NCI-H1048 (cell line): Measurements from ENCODE around the gene ITCH.
"Not testable (repeated sequence)": the region's sequence is repeated elsewhere in the genome, so short reads cannot be mapped to it uniquely, and the experiment has no call there.

Experiments
- DNase-seq: peaks from one replicate; lab custom pipeline; 2025; lab: John Stamatoyannopoulos, UW

Gene ITCH

GRCh38 chr20:34363062-34363464 lies at the start of gene ITCH:
Gene ITCH (plus strand): TSS chr20:34363273. CDS start chr20:34393812, 30,539 bp downstream.
- DNase-seq = peak; percentile 88

- DNase-seq = no peak
Measured at GRCh38 chr20:34315236-34315635, 47.8 kb upstream of the ITCH start.

- DNase-seq = no peak
Measured at GRCh38 chr20:34316196-34316814, 46.8 kb upstream of the ITCH start.

GRCh38 chr20:34318609-34319443 lies 44.2 kb upstream of the ITCH start:
- DNase-seq = no peak

GRCh38 chr20:34320861-34321260 lies 42.2 kb upstream of the ITCH start:
- DNase-seq = no peak

DNA sequence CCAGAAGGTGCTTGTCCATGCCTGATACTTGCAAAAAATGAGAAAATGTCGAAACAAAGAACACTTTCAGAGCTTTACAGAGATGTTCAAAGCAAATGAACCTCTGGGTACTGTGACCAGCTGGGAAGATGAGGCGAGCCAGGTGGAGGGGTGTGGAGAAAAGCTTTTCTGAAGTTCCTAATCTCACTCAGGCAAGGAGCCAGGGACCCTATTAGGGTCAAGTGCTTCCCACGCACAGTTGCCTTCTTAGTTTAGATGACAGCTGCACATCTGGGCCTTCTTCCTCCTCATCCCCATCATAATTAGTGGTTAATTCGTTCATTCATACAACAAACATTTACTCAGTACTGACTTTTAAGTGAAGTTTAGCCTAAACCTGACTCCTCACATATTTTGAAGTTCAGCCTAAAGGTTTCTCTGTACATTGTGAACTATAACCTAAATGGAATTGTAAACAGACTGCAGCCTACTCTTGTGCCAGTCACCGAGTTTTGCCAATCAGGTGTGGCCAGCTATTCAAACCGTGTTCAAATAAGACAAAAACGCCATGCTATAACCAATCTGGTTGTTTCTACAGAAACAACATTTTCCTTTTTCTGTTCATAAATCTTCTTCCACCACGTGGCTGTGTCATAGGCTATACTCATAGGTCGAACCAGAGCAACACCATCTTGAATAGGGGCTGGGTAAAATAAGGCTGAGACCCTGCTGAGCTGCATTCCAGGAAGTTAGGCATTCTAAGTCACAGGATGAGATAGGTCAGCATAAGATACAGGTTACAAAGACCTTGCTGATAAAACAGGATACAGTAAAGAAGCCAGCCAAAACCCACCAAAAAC lies 40.6 kb upstream of the ITCH start:
- no peak for DNase-seq

DNA sequence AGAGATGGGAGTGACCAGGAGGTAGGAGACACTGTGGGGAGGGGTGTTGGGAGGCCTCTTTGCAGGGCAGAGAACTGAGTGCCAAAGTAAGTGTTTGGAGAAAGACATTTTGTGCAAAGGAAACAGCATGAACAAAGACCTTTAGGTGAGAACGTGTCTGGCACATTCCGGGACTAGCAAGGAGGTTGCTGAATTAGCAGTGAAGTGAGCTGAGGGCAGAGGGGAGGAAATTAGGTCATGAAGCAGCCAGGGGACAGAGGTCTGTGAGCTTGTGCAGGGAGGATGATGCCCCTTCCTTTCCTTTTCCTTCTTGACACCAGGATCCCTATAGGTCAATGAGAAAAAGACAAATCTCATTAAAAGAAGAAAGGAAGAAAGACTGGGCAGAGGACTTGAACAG lies 38.5 kb upstream of the ITCH start:
- no peak for DNase-seq

DNA sequence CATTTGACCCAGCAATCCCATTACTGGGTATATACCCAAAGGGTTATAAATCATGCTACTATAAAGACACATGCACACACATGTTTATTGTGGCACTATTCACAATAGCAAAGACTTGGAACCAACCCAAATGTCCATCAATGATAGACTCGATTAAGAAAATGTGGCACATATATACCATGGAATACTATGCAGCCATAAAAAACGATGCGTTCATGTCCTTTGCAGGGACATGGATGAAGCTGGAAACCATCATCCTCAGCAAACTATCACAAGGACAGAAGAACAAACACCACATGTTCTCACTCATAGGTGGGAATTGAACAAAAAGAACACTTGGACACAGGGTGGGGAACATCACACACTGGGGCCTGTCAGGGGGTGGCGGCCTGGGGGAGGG lies 34.9 kb upstream of the ITCH start:
- not testable (repeated sequence) for DNase-seq

- no peak for DNase-seq
Measured at GRCh38 chr20:34328928-34329677, 34.0 kb upstream of the ITCH start.

- not testable (repeated sequence) for DNase-seq
Measured at GRCh38 chr20:34330861-34331544, 32.1 kb upstream of the ITCH start.

DNA sequence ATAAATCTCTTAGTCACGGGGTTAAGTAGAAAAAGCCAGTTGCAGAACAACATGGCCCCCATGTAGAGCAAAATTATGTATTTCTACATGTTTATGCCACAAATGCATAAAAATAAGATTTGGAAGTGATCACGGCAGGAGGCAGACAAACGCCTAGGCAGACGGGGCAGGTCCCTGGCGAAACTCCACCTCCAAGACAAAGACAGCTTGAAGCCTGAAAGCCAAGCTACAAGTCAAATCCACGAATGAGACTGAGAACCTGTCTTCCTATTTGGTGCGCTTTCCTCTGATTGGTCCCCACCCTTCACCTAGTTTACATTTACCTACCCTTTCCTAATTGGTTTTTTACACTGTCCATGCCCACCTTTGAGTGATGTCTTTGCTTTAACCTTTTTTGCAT lies 31.2 kb upstream of the ITCH start:
- DNase-seq = no peak

DNA sequence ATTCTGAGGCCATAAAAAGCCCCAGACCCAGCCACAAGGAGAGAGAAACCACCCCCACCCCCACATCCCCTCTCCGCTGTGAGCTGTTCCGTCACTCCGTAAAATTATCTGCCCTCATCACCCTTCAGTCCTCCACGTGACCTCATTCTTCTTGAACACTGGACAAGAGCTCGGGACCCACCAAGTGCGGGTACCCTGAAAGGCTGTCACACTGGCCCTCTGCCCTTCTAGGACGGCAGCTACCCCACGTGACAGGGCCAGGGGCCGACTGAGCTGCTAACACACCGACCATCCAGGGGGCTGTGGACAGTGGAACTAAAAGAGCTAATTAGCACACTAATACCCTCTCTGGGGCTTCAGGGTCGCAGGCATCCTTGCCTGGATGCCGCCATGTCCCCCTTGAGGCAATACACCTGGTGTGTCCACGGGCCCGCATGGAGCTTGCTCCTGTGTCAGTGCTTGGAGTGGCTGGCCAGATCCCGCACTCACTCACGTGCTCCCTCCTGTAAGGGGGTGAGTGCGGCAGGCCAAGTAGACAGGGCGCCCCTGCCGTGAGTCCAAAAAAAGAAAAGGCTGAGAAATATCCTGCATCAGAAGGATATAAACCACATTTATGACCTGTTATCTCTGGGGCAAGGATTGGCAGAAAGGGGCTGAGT lies 30.7 kb upstream of the ITCH start:
- no peak for DNase-seq

DNA sequence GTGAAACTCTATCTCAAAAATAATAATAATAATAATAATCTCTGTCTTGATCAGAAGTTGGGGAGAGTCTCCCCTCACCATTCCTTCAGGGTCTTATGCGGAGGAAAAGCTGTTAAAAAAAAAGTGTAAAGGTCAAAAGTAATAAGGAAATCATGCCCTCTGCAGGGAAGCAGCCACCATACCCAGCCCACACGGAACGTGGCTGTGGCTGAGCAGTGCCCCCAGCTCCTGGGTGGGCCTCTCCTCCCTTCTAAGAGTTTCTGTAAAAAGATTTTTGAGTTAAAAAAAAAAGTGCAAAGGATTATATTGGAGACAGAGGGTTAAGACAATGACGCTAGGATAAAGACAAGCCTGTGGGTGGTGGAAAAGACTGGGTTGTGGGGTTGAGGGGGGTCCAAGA lies 29.3 kb upstream of the ITCH start:
- DNase-seq = no peak

DNA sequence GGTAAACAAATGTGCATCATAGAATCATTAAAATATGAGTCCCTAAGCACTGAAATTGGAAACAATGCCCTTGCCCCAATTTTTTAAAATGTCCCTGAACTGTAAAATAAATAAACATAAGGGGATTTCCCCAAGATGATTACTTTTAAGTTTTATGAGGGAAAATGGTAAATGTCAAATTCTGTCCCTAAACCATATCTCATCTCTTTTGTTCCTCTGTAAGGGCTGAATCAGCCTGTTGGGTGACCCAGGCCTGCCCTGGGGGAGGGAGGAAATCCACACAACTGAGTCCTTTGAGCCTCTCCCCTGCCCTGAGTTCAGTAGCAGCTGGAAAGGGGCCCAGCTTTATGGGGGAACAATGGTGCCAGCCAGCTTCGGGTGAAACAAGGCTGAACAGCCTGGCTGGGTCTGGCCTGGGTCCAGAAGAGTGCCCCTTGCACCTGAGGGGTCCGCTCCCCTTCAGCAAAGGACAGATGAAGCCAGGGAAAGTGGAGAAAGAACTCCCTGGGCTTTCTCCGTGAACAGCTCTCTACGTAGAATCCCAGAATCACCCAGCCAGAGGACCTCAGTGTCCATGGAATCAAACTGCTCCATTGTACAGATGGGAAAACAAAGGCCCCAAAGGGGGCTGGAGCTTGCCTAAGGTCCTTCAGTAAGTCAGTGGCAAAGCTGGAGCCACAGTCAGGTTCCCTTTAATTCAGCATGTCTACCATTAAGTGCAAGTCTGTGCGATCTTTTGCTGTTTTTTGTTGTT lies 28.2 kb upstream of the ITCH start:
- DNase-seq = no peak

DNA sequence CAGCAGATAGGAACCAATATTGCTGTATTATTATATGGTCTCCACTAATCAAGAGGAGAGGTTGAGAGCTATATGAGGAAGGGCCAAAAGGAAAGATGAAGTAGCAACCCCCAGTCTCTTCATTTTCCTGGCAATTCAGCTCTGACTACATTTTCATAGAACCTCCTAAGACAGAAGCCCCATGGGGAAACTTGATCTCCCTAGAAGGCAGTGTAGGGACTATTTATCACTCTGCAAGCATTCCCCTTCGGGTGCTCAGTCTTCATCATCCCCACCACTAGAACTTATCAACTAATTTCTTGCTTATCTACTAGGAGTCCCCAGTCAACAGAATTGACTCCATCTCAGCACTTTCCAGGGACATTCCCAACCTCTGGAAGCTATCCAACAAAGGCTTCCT lies 25.5 kb upstream of the ITCH start:
- no peak for DNase-seq

DNA sequence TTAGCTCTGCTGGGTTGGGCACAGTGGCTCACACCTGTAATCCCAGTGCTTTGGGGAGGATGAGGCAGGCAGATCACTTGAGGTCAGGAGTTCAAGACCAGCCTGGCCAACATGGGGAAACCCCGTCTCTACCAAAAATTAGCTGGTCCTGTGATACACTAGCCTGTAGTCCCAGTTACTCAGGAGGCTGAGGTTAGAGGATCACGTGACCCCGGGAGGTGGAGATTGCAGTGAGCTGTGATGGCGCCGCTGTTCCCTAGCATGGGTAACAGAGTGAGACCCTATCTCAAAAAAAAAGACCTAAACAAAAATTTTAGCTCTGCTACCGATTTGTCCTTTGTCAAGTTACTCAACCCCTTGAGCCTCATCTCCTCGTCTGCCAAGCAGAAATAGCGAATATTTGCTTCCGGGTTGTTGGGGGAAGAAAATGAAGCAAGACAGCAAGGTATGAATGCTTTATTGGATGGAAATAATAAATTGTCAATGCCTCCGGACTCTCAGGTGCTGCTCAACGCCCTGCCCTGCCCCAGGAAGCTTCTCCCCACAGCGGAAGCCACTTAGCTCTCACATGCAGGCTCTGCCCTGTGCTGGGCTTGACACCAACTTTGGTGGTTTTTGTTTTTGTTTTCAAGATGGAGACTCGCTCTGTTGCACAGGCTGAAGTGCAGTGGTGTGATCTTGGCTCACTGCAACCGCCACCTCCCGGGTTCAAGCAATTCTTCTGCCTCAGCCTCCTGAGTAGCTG lies 24.9 kb upstream of the ITCH start:
- DNase-seq = no peak

GRCh38 chr20:34340726-34341125 lies 22.3 kb upstream of the ITCH start:
- DNase-seq = not testable (repeated sequence)

DNA sequence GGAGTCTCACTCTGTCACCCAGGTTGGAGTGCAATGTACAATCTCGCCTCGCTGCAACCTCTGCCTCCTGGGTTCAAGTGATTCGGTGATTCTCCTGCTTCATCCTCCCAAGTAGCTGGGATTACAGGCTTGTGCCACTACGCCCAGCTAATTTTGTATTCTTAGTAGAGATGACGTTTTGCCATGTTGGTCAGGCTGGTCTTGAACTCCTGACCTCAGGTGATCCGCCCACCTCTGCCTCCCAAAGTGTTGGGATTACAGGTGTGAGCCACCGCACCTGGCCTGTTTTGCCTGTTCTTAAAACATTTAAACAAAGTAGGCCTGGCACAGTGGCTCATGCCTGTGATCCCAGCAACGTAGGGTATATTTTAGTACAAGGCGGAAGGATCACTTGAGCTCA lies 21.9 kb upstream of the ITCH start:
- not testable (repeated sequence) for DNase-seq

- no peak for DNase-seq
Measured at GRCh38 chr20:34343458-34344211, 19.4 kb upstream of the ITCH start.
